B cell (primary cell): Measurements from ENCODE around the gene CMTM6. TPM values are rescaled to one million over a fixed set of nuclear protein-coding genes. Genes with fewer than 3 reads are reported as not detected.

Experiments
- ATAC-seq: fragments of 200-7000 bp; cut with Tn5 transposase; one replicate; pipeline ENCODE4 v1.10.0; 2021; ENCODE audit warnings: low read depth, mild to moderate bottlenecking, moderate number of reproducible peaks, moderate library complexity
- CTCF ChIA-PET: fragments of 350-600 bp; sonication (Branson Sonifier 250); formaldehyde crosslinking; loops from one replicate; lab custom pipeline; 2021; ENCODE audit warnings: antibody characterized with exemption, inconsistent platforms; lab: Charles Lee
- POLR2A ChIA-PET: fragments of 350-600 bp; sonication (Branson Sonifier 250); formaldehyde crosslinking; loops from one replicate; lab custom pipeline; 2021; ENCODE audit warnings: antibody characterized with exemption; lab: Charles Lee
- DNase-seq: peaks from one replicate; pipeline ENCODE4 v3.0.0; 2013
- H2AFZ ChIP-seq: 2 replicates; pipeline ENCODE4 v1.6.1; 2012; ENCODE audit warnings: mild to moderate bottlenecking, low read depth, low read length; ENCODE audit not compliant: insufficient read depth, poor library complexity, severe bottlenecking
- H3K27ac ChIP-seq, 2 donors: 1 replicate in 1 of 2; 2 replicates in 1 of 2; pipeline ENCODE4 v1.5.1; 2012 to 2013; ENCODE audit warnings: low read length in 2 of 2, mild to moderate bottlenecking in 2 of 2, moderate library complexity in 1 of 2
- H3K27me3 ChIP-seq, 4 experiments: fragments of 200-600 bp in 1 of 4; sonication (generic) in 1 of 4; replicated peaks in 1 of 4; 1 replicate in 2 of 4; 2 replicates in 2 of 4; pipeline versions ENCODE4 v1.6.1 to v1.7.0; 2013 to 2016; ENCODE audit warnings: low read length in 3 of 4, mild to moderate bottlenecking in 2 of 4, mixed read lengths in 1 of 4, moderate library complexity in 1 of 4; ENCODE audit not compliant: insufficient read depth in 4 of 4, control insufficient read depth in 3 of 4; ENCODE audit errors: control extremely low read depth in 1 of 4
- H3K36me3 ChIP-seq, 2 experiments: replicated peaks in 1 of 2; 1 replicate in 1 of 2; 2 replicates in 1 of 2; pipeline versions ENCODE4 v1.6.1 to v1.7.1; 2013; ENCODE audit warnings: low read length in 1 of 2; ENCODE audit not compliant: insufficient read depth in 2 of 2, control insufficient read depth in 1 of 2; ENCODE audit errors: control extremely low read depth in 1 of 2, extremely low read depth in 1 of 2
- H3K4me1 ChIP-seq, 2 donors: fragments of 200-600 bp in 1 of 2; sonication (generic) in 1 of 2; 1 replicate in 1 of 2; 2 replicates in 1 of 2; pipeline versions ENCODE4 v1.5.1 to v1.6.1; 2013 to 2017; ENCODE audit warnings: low read length in 2 of 2; ENCODE audit not compliant: control insufficient read depth in 2 of 2, insufficient read depth in 2 of 2
- H3K4me2 ChIP-seq: replicated peaks from 2 replicates; pipeline ENCODE3; 2012; ENCODE audit warnings: mild to moderate bottlenecking, low read depth, low read length; ENCODE audit not compliant: poor library complexity, severe bottlenecking
- H3K4me3 ChIP-seq, 5 experiments: fragments of 200-600 bp in 1 of 5; sonication (generic) in 1 of 5; 1 replicate in 3 of 5; 2 replicates in 2 of 5; pipeline versions ENCODE4 v1.5.1 to v1.7.0; 2011 to 2016; ENCODE audit warnings: low read length in 4 of 5, mild to moderate bottlenecking in 4 of 5, low read depth in 2 of 5, control low read depth in 1 of 5, moderate library complexity in 1 of 5; ENCODE audit not compliant: insufficient read depth in 1 of 5; ENCODE audit errors: control extremely low read depth in 1 of 5, extremely low read depth in 1 of 5
- H3K79me2 ChIP-seq: fragments of 200-600 bp; sonication (generic); one replicate; pipeline ENCODE4 v1.6.0; 2016; ENCODE audit warnings: low read length; ENCODE audit not compliant: control insufficient read depth, insufficient read depth
- H3K9ac ChIP-seq: fragments of 200-600 bp; sonication (generic); 2 replicates; pipeline ENCODE4 v1.6.1; 2017; ENCODE audit warnings: mild to moderate bottlenecking, low read length, moderate library complexity
- H3K9me3 ChIP-seq, 3 donors: one replicate each; pipeline versions ENCODE4 v1.6.1 to v1.7.1; 2013; ENCODE audit warnings: low read length in 2 of 3; ENCODE audit not compliant: control insufficient read depth in 2 of 3, insufficient read depth in 1 of 3; ENCODE audit errors: control extremely low read depth in 1 of 3
- H4K20me1 ChIP-seq: 2 replicates; pipeline ENCODE4 v1.6.0; 2012; ENCODE audit warnings: mild to moderate bottlenecking, low read length; ENCODE audit not compliant: insufficient read depth, control insufficient read depth, poor library complexity, severe bottlenecking
- H3K27ac Mint-ChIP-seq: one replicate; pipeline ENCODE4 v1.8.0; 2021; ENCODE audit warnings: mixed read lengths
- H3K27me3 Mint-ChIP-seq: one replicate; pipeline ENCODE4 v1.8.0; 2021; ENCODE audit warnings: mixed read lengths
- H3K4me1 Mint-ChIP-seq: one replicate; pipeline ENCODE4 v1.8.0; 2021; ENCODE audit warnings: mixed read lengths
- H3K4me3 Mint-ChIP-seq: one replicate; pipeline ENCODE4 v1.8.0; 2021; ENCODE audit warnings: mixed read lengths
- H3K9me3 Mint-ChIP-seq: one replicate; pipeline ENCODE4 v1.8.0; 2022; ENCODE audit warnings: mixed read lengths; ENCODE audit not compliant: insufficient read depth
- EZH2 ChIP-seq: IDR thresholded peaks from 2 replicates; pipeline ENCODE4 v1.6.1; 2012; ENCODE audit warnings: borderline replicate concordance, low read depth, mild to moderate bottlenecking, moderate library complexity, low read length; ENCODE audit not compliant: insufficient read depth, poor library complexity, severe bottlenecking
- WGBS: methylation state at CpG from one replicate; pipeline ENCODE4 v1.1.5; 2013; ENCODE audit warnings: missing lambda C conversion rate; ENCODE audit not compliant: insufficient coverage; 5-methylcytosine and 5-hydroxymethylcytosine counted together
- intact Hi-C: fragments of 100-400 bp; cut with micrococcal nuclease; formaldehyde crosslinking; loops from one replicate; pipeline ENCODE4 v1.10.0; 2022
- polyA plus RNA-seq: library from polyadenylated mRNA; depleted of rRNA; stranded (reverse); fragments of >200 nt; gene quantifications from 2 replicates; pipeline ENCODE4 v1.2.3, GENCODE V29; 2012
- total RNA-seq, 2 donors: library from RNA; stranded (reverse); fragments of 120-200 nt in 1 of 2; gene quantifications; 1 replicate in 1 of 2; 2 replicates in 1 of 2; pipeline versions ENCODE4 v1.2.3 to v1.2.4, GENCODE V29; 2013 to 2022
- TF ChIP-seq, protein P1 (sequence below): fragments of 200-600 bp; IDR thresholded peaks from one replicate; pipeline ENCODE4 v1.8.0; 2022; ENCODE audit warnings: antibody characterized with exemption, mild to moderate bottlenecking

The CMTM6 gene
- total and polyA plus RNA-seq, 2 donors (not counting 1 experiment from before 2014, with no cell fraction given): 19.2 to 66.3 TPM

DNA sequence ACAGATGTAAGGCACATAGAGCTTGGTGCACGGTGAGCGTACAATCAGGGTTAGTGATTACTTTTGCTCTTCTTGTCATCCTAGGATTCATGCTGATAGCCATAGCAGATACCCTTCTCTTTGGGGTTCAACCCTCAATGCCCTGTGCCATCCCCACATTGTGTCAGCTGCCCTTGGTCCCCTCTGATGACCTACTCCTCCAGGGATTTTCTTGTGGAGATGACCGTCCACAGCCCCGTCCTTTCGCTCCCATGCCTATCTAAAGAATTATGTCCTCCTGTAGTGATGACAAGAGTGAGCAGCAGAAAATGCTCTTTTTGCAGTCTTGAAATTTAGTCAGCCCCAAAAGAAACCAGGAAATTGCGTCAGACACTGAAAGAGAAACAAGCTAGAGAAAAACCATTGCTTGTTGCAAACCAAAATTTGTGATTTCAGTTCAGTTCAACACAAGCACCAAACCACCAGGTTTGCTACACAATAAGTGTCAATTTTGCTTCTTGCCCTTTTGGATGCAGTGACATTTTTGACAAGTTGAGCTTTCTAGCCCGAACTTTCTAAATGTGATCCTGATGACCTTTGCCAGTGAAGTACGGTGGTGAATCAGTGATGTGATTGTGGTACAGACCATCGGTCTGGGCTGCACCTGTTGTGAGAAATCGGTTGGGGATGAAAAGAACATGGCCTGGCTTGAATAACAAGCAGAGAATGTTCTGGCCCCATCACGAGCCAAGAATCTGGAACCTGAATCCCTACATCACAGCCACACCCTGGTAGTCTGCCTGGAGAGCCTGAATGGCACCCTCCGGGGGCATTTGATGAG lies 69.7 kb downstream of the CMTM6 start:
- Histone ChIP-seq H2AFZ (peak overlapping the region; percentile 61), H3K27me3 (no peaks in the 10 kb centered on the region), H3K9me3 (no peaks in the 10 kb centered on the region), H3K4me3 (peak overlapping the region in 2 of 5 experiments; percentile 7 to 16), H3K4me2 (peak overlapping the region; percentile 56), H3K36me3 (no peaks in the 10 kb centered on the region), H3K4me1 (peaks cover 79 to 88% of the 10 kb centered on the region in 2 donors), H4K20me1 (no peaks in the 10 kb centered on the region), H3K9ac (peak overlapping the region; percentile 10), H3K27ac (peak overlapping the region; percentile 39 to 72), H3K79me2 (peaks cover 89% of the 10 kb centered on the region)
- peak; percentile 52 for DNase-seq
- peak overlapping the region; percentile 75 for H3K4me3 Mint-ChIP-seq
- H3K27ac Mint-ChIP-seq: peak overlapping the region; percentile 86
- no peaks in the 10 kb centered on the region for H3K9me3 Mint-ChIP-seq
- CTCF ChIA-PET: interaction anchor here (1.0 to 3.2 kb wide), 7 partner anchors 9 to 416 kb away, joined by 3 to 22 read pairs (median 5); no protein-coding TSS in a partner anchor
- intact Hi-C loops: no loop called here
- peak; percentile 48 for ATAC-seq
- 56% methylated on average over 10 of the region's 12 CpGs for WGBS
- POLR2A ChIA-PET: interaction anchor here (1.0 to 1.2 kb wide), 2 partner anchors 23 to 25 kb away, joined by 3 read pairs; no protein-coding TSS in a partner anchor
- peaks cover 75% of the 10 kb centered on the region for H3K4me1 Mint-ChIP-seq
- H3K27me3 Mint-ChIP-seq: no peaks in the 10 kb centered on the region
- no peak for TF ChIP-seq EZH2
- TF ChIP-seq, protein P1, sequence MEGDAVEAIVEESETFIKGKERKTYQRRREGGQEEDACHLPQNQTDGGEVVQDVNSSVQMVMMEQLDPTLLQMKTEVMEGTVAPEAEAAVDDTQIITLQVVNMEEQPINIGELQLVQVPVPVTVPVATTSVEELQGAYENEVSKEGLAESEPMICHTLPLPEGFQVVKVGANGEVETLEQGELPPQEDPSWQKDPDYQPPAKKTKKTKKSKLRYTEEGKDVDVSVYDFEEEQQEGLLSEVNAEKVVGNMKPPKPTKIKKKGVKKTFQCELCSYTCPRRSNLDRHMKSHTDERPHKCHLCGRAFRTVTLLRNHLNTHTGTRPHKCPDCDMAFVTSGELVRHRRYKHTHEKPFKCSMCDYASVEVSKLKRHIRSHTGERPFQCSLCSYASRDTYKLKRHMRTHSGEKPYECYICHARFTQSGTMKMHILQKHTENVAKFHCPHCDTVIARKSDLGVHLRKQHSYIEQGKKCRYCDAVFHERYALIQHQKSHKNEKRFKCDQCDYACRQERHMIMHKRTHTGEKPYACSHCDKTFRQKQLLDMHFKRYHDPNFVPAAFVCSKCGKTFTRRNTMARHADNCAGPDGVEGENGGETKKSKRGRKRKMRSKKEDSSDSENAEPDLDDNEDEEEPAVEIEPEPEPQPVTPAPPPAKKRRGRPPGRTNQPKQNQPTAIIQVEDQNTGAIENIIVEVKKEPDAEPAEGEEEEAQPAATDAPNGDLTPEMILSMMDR: no peak
